HepG2 (cell line): ENCODE results near the gene SREK1. TPM values are rescaled to one million over a fixed set of nuclear protein-coding genes. Genes with fewer than 3 reads are reported as not detected.

Experiments used
- MIER3 ChIP-seq: IDR thresholded peaks from 2 replicates; pipeline ENCODE4 v1.6.1; 2016; ENCODE audit warnings: missing compliant biosample characterization, borderline replicate concordance
- MTF1 ChIP-seq: sonication (generic); formaldehyde crosslinking; IDR thresholded peaks from 2 replicates; pipeline ENCODE4 v1.5.0; 2020; ENCODE audit warnings: missing genetic modification reagents
- NR2F6 ChIP-seq, 2 experiments: IDR thresholded peaks; 2 replicates each; pipeline ENCODE4 v1.6.1; 2016; ENCODE audit warnings: antibody characterized with exemption in 1 of 2, mild to moderate bottlenecking in 1 of 2
- THAP7 ChIP-seq: sonication (generic); formaldehyde crosslinking; IDR thresholded peaks from 2 replicates; pipeline ENCODE4 v1.8.1; 2023; ENCODE audit warnings: mild to moderate bottlenecking, missing genetic modification reagents
- ZNF235 ChIP-seq: sonication (generic); formaldehyde crosslinking; IDR thresholded peaks from 2 replicates; pipeline ENCODE4 v1.8.1; 2023; ENCODE audit warnings: mild to moderate bottlenecking, missing genetic modification reagents, borderline replicate concordance
- ZNF275 ChIP-seq: sonication (generic); formaldehyde crosslinking; IDR thresholded peaks from 2 replicates; pipeline ENCODE4 v1.8.0; 2022; ENCODE audit warnings: missing genetic modification reagents, mild to moderate bottlenecking, inconsistent platforms, borderline replicate concordance
- ZNF547 ChIP-seq: sonication (generic); formaldehyde crosslinking; IDR thresholded peaks from 2 replicates; pipeline ENCODE4 v1.5.1; 2020; ENCODE audit warnings: mild to moderate bottlenecking, missing genetic modification reagents
- ZNF549 ChIP-seq: sonication (generic); formaldehyde crosslinking; IDR thresholded peaks from 2 replicates; pipeline ENCODE4 v1.5.0; 2020; ENCODE audit warnings: missing genetic modification reagents
- ZNF639 ChIP-seq: conservative IDR thresholded peaks from 2 replicates; pipeline ENCODE4 v1.6.1; 2018; ENCODE audit warnings: missing genetic modification reagents
- ZNF790 ChIP-seq: sonication (generic); formaldehyde crosslinking; IDR thresholded peaks from 2 replicates; pipeline ENCODE4 v1.8.0; 2022; ENCODE audit warnings: missing genetic modification reagents, mild to moderate bottlenecking, borderline replicate concordance
- ZSCAN30 ChIP-seq: sonication (generic); formaldehyde crosslinking; IDR thresholded peaks from 2 replicates; pipeline ENCODE4 v1.5.0; 2020; ENCODE audit warnings: mild to moderate bottlenecking, missing genetic modification reagents
- polyA plus RNA-seq, 8 experiments: library from polyadenylated mRNA; depleted of rRNA in 3 of 8; stranded (reverse) in 7 of 8; unstranded in 1 of 8; fragments of >200 nt; fragmentation: Illumina TruSeq in 4 of 8; extraction: Trizol in 4 of 8; gene quantifications; 2 replicates each; pipeline versions ENCODE4 v1.2.1 to v1.2.3, GENCODE V29; 2011 to 2016; ENCODE audit warnings: low read depth in 4 of 8, missing spikeins in 1 of 8, mixed read lengths in 1 of 8; ENCODE audit not compliant: insufficient read depth in 1 of 8
- total RNA-seq, 5 experiments: library from RNA; depleted of rRNA; stranded (reverse); fragments of >200 nt; fragmentation: Illumina TruSeq; extraction: Trizol; gene quantifications; 2 replicates each; pipeline ENCODE4 v1.2.3, GENCODE V29; 2016; ENCODE audit warnings: low read depth in 1 of 5

The SREK1 gene
- total and polyA plus RNA-seq, 2 of the 13 experiments (the other 11 are each of a cell fraction or from before 2014, with no cell fraction given), result 60.6 to 90.9 TPM

GRCh38 chr5:66144074-66144833, at the start of gene SREK1 (continued):
- TF ChIP-seq ZNF275 (CRISPR knock-in tag) (peak; percentile 67; the same call in 1 of the 2 replicates), ZNF549 (CRISPR knock-in tag) (no peak), ZNF790 (CRISPR knock-in tag) (no peak), ZNF639 (CRISPR knock-in tag) (peak; percentile 78; the same call in 1 of the 2 replicates), NR2F6 (IDR thresholded peaks at IDR 0.05) (no peak), NR2F6 (CRISPR knock-in tag; IDR thresholded peaks at IDR 0.05) (no peak), THAP7 (no peak; the same call in 1 of the 2 replicates), ZNF235 (0 out of 2 replicates have a peak, but pooled peaks have one; percentile 64), MTF1 (no peak), ZNF547 (CRISPR knock-in tag) (peak; percentile 56; the same call in 1 of the 2 replicates), ZSCAN30 (CRISPR knock-in tag) (0 out of 2 replicates have a peak, but pooled peaks have one; percentile 86), MIER3 (CRISPR knock-in tag) (no peak; the same call in 1 of the 2 replicates)
- TF ChIP-seq, all 625 proteins: peak for 310
